GM21717 (cell line): ENCODE results near the gene GMPR2.

Source experiments
- ATAC-seq: cut with Tn5 transposase; IDR thresholded peaks from one replicate; pipeline ENCODE4 v1.9.1; 2021; ENCODE audit warnings: mild to moderate bottlenecking, moderate library complexity; ENCODE audit not compliant: unreplicated experiment

GMPR2 gene

GRCh38 chr14:24282736-24283135 lies 50.0 kb downstream of the GMPR2 start:
- ATAC-seq = no peak

- ATAC-seq = no peak
These were observed 51.2 kb downstream of the GMPR2 start for GRCh38 chr14:24283796-24284460.

GRCh38 chr14:24284501-24285035 lies 51.8 kb downstream of the GMPR2 start:
- ATAC-seq = no peak

GRCh38 chr14:24285351-24285750 lies 52.6 kb downstream of the GMPR2 start:
- ATAC-seq = no peak

GRCh38 chr14:24286996-24287395 lies 54.3 kb downstream of the GMPR2 start:
- ATAC-seq = no peak
